C4-2B (cell line): ENCODE results near the gene RAPGEF4.

ENCODE experiments used
- H3K27ac ChIP-seq: fragments of 450-650 bp; 2 replicates; pipeline ENCODE4 v1.5.1; 2017
- CTCF ChIP-seq: fragments of 450-650 bp; conservative IDR thresholded peaks from 2 replicates; pipeline ENCODE4 v1.5.1; 2017; ENCODE audit warnings: mild to moderate bottlenecking
- ZFX ChIP-seq: fragments of 450-650 bp; IDR thresholded peaks from 2 replicates; pipeline ENCODE4 v1.6.1; 2017

Gene RAPGEF4

GRCh38 chr2:172951554-172951953, 215.9 kb downstream of the RAPGEF4 start:
- TF ChIP-seq CTCF = no peak
- no peak for TF ChIP-seq ZFX

GRCh38 chr2:172953411-172953810, 217.8 kb downstream of the RAPGEF4 start:
- H3K27ac ChIP-seq = no peak overlapping the region
- TF ChIP-seq ZFX (no peak), CTCF (no peak)

More at GRCh38 chr2:172951554-172951953, 215.9 kb downstream of the RAPGEF4 start:
- no peak overlapping the region for H3K27ac ChIP-seq

GRCh38 chr2:172953970-172954852, 218.6 kb downstream of the RAPGEF4 start:
- TF ChIP-seq ZFX (no peak), CTCF (no peak)
- no peak overlapping the region for H3K27ac ChIP-seq

GRCh38 chr2:172955587-172955986, 219.9 kb downstream of the RAPGEF4 start:
- no peak for TF ChIP-seq CTCF
- TF ChIP-seq ZFX = no peak
- H3K27ac ChIP-seq = no peak overlapping the region

GRCh38 chr2:172957734-172958133, 222.1 kb downstream of the RAPGEF4 start:
- TF ChIP-seq CTCF (no peak), ZFX (no peak)
- H3K27ac ChIP-seq = no peak overlapping the region

- H3K27ac ChIP-seq = no peak overlapping the region
- TF ChIP-seq CTCF (no peak), ZFX (no peak)
Observed at GRCh38 chr2:172962082-172962481, 226.4 kb downstream of the RAPGEF4 start.

GRCh38 chr2:172962824-172963223, 227.2 kb downstream of the RAPGEF4 start:
- TF ChIP-seq ZFX = no peak
- no peak for TF ChIP-seq CTCF
- no peak overlapping the region for H3K27ac ChIP-seq
